ENCODE results near the gene CRIP1. TPM values are rescaled to one million over a fixed set of nuclear protein-coding genes. Genes with fewer than 3 reads are reported as not detected.

CRIP1 gene
- total and polyA plus RNA-seq, 2 donors (not counting 1 experiment from before 2014, with no cell fraction given): 210 to 563 TPM

GRCh38 chr14:105500726-105501101 lies 14.0 kb downstream of the CRIP1 start:
- no peaks in the 10 kb centered on the region for H3K27me3 ChIP-seq (replicated peaks in 1 of 4; ENCODE audit: control extremely low read depth in 1 of 4, control insufficient read depth in 3 of 4, insufficient read depth in 4 of 4, low read length in 3 of 4)
- Mint-ChIP-seq H3K4me1 (no peaks in the 10 kb centered on the region), H3K27ac (no peak overlapping the region), H3K4me3 (no peak overlapping the region), H3K27me3 (peaks cover 4% of the 10 kb centered on the region), H3K9me3 (ENCODE audit: insufficient read depth) (no peaks in the 10 kb centered on the region)
- no peak for TF ChIP-seq EZH2 (IDR thresholded peaks at IDR 0.05; ENCODE audit: borderline replicate concordance, insufficient read depth, low read depth, low read length, poor library complexity, severe bottlenecking)
- no peak for TF ChIP-seq CTCF (IDR thresholded peaks at IDR 0.05)
- no peak for ATAC-seq (ENCODE audit: low read depth)
- no peaks in the 10 kb centered on the region for H3K4me1 ChIP-seq (ENCODE audit: control insufficient read depth in 2 of 2, insufficient read depth in 2 of 2, low read length in 2 of 2)
- 55% methylated on average over 7 of the region's 10 CpGs for WGBS (ENCODE audit: insufficient coverage)
- H3K9me3 ChIP-seq (ENCODE audit: control extremely low read depth in 1 of 3, control insufficient read depth in 2 of 3, insufficient read depth in 1 of 3, low read length in 2 of 3): no peaks in the 10 kb centered on the region
- H3K27ac ChIP-seq (ENCODE audit: low read length in 2 of 2): no peak overlapping the region
- POLR2A ChIA-PET: no interaction called here
- H3K4me2 ChIP-seq (replicated peaks; ENCODE audit: low read depth, low read length, poor library complexity, severe bottlenecking): no peak overlapping the region
- H3K9ac ChIP-seq (ENCODE audit: low read length): no peak overlapping the region
- CTCF ChIA-PET: interaction anchor here (0.9 to 1.3 kb wide), 2 partner anchors 9 to 24 kb away, joined by 3 read pairs; no protein-coding TSS in a partner anchor
- H3K4me3 ChIP-seq (ENCODE audit: control extremely low read depth in 1 of 5, extremely low read depth in 1 of 5, insufficient read depth in 1 of 5, low read depth in 2 of 5, low read length in 4 of 5): no peak overlapping the region
- H3K79me2 ChIP-seq (ENCODE audit: control insufficient read depth, insufficient read depth, low read length): no peaks in the 10 kb centered on the region
- H2AFZ ChIP-seq (ENCODE audit: insufficient read depth, low read depth, low read length, poor library complexity, severe bottlenecking): no peak overlapping the region
- DNase-seq: peak; percentile 36
- intact Hi-C loops (cut with micrococcal nuclease): no loop called here
- no peaks in the 10 kb centered on the region for H4K20me1 ChIP-seq (ENCODE audit: control insufficient read depth, insufficient read depth, low read length, poor library complexity, severe bottlenecking)
- H3K36me3 ChIP-seq (replicated peaks in 1 of 2; ENCODE audit: control extremely low read depth in 1 of 2, control insufficient read depth in 1 of 2, extremely low read depth in 1 of 2, insufficient read depth in 2 of 2, low read length in 1 of 2): no peaks in the 10 kb centered on the region

GRCh38 chr14:105501504-105502291 lies 15.0 kb downstream of the CRIP1 start:
- Mint-ChIP-seq H3K27ac (no peak overlapping the region), H3K27me3 (peaks cover 4% of the 10 kb centered on the region), H3K4me3 (no peak overlapping the region), H3K9me3 (ENCODE audit: insufficient read depth) (no peaks in the 10 kb centered on the region), H3K4me1 (no peaks in the 10 kb centered on the region)
- Histone ChIP-seq H3K4me1 (ENCODE audit: control insufficient read depth in 2 of 2, insufficient read depth in 2 of 2, low read length in 2 of 2) (no peaks in the 10 kb centered on the region), H2AFZ (ENCODE audit: insufficient read depth, low read depth, low read length, poor library complexity, severe bottlenecking) (no peak overlapping the region), H4K20me1 (ENCODE audit: control insufficient read depth, insufficient read depth, low read length, poor library complexity, severe bottlenecking) (no peaks in the 10 kb centered on the region), H3K27ac (ENCODE audit: low read length in 2 of 2) (no peak overlapping the region), H3K36me3 (replicated peaks in 1 of 2; ENCODE audit: control extremely low read depth in 1 of 2, control insufficient read depth in 1 of 2, extremely low read depth in 1 of 2, insufficient read depth in 2 of 2, low read length in 1 of 2) (no peaks in the 10 kb centered on the region), H3K79me2 (ENCODE audit: control insufficient read depth, insufficient read depth, low read length) (no peaks in the 10 kb centered on the region), H3K4me2 (replicated peaks; ENCODE audit: low read depth, low read length, poor library complexity, severe bottlenecking) (no peak overlapping the region), H3K9me3 (ENCODE audit: control extremely low read depth in 1 of 3, control insufficient read depth in 2 of 3, insufficient read depth in 1 of 3, low read length in 2 of 3) (no peaks in the 10 kb centered on the region), H3K27me3 (replicated peaks in 1 of 4; ENCODE audit: control extremely low read depth in 1 of 4, control insufficient read depth in 3 of 4, insufficient read depth in 4 of 4, low read length in 3 of 4) (no peaks in the 10 kb centered on the region), H3K9ac (ENCODE audit: low read length) (no peak overlapping the region), H3K4me3 (ENCODE audit: control extremely low read depth in 1 of 5, extremely low read depth in 1 of 5, insufficient read depth in 1 of 5, low read depth in 2 of 5, low read length in 4 of 5) (no peak overlapping the region)
- ATAC-seq (ENCODE audit: low read depth) (no peak), DNase-seq (peak; percentile 31)
- TF ChIP-seq EZH2 (IDR thresholded peaks at IDR 0.05; ENCODE audit: borderline replicate concordance, insufficient read depth, low read depth, low read length, poor library complexity, severe bottlenecking): no peak
- no peak for TF ChIP-seq CTCF (IDR thresholded peaks at IDR 0.05)
- CTCF ChIA-PET: interaction anchor here (0.7 to 1.3 kb wide), 2 partner anchors 25 to 150 kb away, joined by 3 read pairs; no protein-coding TSS in a partner anchor
- POLR2A ChIA-PET: no interaction called here
- 95% methylated on average over 10 of the region's 13 CpGs for WGBS (ENCODE audit: insufficient coverage)
- intact Hi-C loops (cut with micrococcal nuclease): no loop called here
